ENCODE data around the gene TARBP1.

GRCh38 chr1:234468580-234468979 is 10.4 kb downstream of the TARBP1 start:
- TF ChIP-seq POLR2A (IDR thresholded peaks at IDR 0.05) (no peak), CTCF (IDR thresholded peaks at IDR 0.05) (no peak), EP300 (IDR thresholded peaks at IDR 0.05) (no peak), POLR2AphosphoS5 (IDR thresholded peaks at IDR 0.05) (no peak)
